GM20431 (cell line): Measurements from ENCODE around the gene ADGRG1.

Experiments used
- in situ Hi-C: fragments of 300-500 bp; cut with MseI, MboI; formaldehyde crosslinking; loops from one replicate; pipeline ENCODE4 v1.15.0; 2020; ENCODE audit warnings: low sequenced_read_pairs; ENCODE audit not compliant: unreplicated experiment

ADGRG1 gene

DNA sequence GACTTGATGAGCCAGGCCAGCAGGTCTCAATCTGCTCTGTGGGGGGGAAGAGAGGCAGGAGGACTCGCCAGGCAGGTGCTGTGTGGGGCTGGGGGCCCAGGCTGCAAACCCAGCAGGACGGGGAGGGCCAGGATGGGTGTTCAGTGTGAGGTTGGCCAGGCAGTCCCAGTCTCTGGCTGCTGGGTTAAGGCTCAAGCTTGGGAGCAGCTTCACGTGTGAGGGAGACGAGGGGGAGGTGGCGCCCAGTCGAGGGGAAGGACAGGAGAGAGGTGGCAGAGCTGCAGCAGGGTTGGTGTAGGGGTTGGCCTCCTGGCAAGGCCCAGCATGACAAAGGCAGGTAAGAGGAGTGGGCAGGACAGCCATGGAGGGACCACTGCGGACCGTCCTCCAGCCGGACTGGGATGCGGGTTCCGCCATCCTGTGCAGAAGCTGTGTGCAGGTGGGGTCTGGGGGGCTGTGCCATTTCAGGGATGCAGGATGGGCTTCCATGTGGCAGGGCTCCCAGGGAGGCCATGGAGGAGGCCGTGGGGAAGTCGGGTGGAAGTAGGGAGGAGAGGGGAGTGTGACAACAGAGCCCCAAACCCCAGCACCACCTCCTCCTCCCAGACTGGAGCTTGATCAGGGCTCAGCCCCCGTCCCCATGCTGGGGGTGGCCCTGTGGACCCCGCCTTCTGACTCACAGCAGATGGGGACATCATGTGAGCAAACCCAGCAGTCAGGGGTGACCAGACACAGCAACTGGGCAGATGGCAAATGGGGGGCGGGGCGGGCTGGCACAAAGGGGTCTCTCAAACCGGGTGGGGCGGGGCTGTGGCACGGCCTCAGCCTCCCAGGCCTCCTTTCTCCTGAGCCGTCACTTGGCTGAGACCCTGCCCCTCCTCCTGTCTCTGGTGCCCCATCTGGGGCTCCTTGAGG, 2.8 kb downstream of the ADGRG1 start:
- in situ Hi-C loops: no loop called here

DNA sequence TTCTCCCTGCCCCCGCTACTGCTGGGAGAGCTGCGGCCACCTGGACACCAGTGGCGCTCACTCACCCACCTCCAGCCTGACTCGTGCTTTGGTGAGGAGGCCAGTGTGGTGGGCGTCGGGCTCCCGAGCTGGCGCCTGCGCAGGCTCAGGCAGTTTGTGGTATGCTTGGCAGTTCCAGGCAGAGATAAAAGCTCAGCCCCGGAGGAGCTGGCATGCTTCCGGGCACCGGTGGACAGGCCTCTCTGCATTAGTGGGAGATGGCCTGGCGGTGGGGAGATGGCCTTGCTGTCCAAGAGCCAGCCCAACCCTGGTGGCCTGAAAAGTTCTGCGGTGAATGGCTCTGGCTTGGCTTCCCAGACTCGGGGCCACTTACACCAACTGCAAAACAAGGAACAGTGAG, 4.1 kb downstream of the ADGRG1 start:
- in situ Hi-C loops: no loop called here

DNA sequence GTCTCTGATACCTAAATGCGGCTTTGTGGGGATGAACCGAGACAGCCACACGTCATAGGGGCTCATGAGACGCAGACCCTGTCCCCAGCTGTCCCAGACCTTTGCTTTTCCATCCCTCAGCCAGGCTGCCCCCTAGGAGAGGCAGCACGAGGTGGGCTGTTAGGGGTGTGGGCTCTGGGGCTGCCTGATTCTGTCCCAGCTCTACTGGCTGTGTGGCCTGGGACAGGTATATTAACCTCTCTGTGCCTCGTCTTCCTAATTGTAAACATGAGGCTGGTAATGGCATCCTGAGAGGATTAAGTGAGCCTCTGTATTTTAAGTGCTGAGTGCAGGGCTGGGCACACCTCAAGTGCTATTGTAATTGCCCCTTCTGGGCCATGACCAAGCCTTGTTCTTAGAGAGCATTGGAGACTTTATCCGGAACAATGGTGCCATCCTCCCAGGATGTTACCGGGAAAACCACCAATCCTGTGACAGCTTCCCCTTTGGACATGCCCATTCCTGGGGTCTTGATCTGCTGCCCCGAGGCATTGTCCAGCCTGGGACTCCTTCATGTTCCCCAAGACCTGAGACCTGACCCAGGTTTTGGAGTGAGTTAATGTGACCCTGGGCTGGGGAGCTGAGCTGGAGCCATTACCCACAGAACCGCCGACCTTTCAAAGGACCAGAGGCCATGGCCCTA, 5.1 kb downstream of the ADGRG1 start:
- in situ Hi-C loops: no loop called here

DNA sequence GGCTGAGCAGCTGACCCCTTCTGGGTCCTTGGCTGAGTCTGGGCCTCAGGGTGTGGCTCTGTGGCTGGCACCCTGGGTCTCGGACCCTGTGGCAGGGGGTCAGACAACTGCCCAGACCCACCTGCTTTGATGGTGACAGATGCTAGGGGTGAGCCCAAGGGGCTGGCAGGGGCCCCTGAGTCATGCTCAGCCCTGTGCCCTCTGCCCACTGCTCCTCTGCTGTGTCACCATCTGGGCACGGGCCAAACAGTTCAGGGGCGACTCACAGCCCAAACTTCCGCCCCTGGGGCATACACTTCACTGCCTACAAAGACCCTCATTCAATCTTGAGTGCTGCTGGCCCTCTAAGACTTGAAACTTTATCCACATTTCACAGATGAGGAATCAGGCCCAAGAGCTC, 5.7 kb downstream of the ADGRG1 start:
- in situ Hi-C loops: no loop called here

DNA sequence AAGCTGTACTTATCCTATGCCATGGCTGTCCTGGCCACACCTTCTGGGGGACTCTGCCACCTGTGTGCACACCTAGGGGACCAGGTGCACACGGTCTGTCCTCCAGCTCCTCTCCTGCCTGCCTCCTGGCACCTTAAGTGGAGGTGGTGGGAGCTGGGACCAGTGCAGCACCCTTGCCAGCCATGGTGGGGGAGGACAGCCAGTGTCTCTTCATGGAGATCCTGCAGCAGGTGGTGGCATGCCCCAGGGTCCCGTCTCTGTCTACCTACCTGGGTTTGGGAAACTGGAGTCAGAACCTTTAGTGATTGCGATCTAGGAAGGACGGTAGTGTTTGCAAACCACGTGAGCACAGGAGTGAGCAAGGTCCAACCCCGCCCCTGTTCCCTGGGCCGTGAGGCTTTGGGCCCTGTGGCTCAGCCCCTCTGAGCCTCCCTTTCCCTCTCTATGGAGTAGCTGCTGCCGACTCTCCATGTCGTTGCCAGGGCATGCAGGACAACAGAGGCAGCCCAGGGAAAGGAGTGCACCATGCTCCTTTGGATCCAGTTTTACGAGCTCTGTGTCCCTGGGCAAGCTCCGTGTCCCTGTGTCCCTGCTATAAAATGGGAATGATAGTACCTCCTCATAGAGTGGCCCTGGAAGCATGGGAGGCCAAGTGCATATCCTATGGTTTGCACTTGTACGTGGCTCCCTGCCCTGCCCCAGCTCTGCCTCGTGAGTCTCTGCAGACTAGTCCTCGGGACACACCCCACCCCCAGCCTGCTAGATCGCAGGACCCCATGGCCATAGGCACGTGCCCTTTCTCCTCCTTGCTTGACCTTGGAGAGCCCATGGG, 7.1 kb downstream of the ADGRG1 start:
- in situ Hi-C loops: no loop called here

DNA sequence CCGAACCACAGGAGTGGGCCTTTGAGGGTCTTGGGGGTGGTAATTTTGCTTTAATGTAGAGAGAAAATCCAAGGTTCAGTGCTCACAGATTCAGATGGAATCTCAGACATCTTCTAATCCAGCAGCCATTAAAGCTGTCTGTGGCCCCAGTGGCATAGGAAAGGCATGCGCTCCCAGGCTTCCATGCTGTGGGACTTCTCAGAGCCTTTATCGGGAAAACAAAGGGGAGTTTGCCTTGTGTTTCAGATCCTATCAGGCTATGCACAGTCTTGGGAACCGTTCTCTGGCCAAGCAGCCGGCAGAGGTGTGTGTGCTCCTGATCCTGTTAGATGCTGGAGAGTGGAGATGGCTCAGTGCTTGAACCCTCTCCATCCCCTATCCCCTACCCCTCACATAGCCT, 7.8 kb downstream of the ADGRG1 start:
- in situ Hi-C loops: no loop called here

DNA sequence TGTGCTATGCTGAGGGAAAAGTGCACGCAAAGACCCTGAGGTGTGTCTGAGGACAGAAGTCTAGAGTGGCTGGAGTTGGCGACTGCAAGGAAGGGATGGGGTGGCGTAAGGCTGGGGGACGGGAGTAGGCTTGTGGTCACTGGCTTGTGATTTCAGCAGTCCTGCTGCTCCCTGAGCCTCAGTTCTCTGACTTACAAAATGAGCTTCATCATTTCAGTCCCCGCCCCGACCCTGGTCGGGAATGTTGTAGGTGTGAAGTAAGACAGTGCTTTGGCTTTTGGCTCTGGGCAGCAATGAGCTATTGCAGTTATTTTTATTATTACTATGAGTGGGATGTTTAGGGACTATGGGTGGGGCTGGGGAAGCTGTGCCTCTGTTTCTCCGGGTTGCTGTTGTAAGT, 8.6 kb downstream of the ADGRG1 start:
- in situ Hi-C loops: no loop called here

DNA sequence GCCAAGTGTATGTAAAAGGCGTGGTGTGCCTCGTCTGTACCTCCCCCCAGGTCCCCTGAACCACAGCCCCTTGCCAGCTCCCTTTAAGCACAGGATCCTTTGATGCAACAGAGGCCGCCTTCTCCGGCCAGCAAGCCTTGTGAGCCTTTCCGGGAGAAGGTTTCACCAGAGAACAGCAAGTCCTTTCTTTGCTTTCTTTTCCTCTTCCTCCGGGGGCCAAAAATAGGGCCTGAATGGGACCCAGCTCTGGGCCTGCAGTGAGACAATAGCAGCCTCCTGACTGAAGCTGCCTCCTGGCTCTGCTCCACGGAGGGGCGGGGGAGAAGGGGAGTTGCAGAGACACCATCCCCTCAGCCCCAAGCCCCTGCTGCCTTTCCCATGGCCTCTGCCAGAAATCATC, 9.0 kb downstream of the ADGRG1 start:
- in situ Hi-C loops: no loop called here

DNA sequence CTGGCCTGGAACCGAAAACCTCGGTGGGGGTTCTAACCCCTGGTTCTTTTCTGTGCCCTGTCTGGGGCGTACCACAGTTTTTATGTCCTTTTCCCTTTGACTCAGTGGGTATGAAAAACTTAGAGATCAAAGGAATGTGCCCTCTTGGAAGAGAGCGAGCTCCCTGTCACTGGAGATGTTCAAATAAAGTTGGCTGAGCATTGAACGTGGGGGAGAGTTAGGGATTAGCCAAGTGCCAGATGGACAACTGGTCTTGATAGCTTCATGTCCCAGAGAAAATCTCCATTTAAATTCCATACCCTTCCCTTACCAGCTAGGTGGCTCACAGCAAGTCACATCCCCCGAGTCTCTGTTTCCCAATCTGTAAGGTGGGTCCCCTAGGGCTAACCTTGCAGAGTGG, 9.5 kb downstream of the ADGRG1 start:
- in situ Hi-C loops: no loop called here

DNA sequence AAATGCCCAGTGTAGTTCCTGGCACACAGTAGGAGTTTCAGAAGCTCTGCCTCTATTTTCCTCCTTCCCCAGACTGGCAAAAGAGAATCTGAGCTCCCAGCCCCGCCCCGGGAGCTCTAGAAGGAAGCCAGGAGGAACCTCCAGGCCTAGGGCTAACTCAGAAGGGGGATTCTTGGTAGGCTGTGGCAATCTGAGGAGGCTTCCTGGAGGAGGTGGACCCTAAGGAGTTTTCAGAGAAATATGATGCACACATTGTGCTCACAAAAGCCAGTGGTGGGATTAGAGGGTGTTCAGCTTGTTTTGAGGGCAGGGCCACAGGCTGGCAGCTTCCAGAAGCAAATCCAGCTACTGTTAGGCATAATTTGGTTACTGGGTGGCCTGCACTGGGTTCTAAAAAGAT, 10.0 kb downstream of the ADGRG1 start:
- in situ Hi-C loops: no loop called here

DNA sequence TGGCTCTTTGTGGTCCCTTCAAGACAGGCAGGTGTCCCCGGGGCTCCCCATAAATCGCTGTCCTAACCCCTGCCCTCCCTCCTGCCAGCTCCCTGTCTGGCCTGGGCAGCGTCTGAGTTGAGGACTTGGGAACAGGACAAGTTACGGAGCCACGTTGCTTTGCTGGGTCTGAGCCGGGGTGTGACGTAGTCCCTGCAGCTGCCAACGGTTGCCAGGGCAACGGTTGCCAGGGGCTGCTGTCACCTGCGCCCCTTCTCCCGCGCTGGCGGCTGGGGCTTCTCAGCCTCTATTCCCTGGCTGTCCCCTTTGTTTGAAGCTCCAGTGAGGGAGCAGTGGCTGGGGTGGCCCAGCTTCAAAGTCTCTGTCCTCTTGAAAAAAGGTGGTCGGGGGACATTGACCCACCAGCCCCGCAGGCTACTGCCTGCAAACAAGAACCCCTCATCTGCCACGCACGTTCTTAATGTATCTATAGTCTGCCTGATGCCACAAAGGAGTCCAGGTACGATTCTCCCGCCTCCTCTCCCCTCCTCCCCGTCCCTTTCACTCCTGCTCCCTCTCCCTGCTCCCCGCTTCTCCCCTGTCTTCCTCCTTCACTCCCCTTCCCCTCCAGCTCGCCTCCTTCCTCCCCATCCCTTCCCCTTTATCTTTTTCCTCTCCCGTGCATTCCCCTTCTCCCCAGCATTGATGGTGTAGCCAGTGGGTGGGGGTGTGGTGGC, 10.9 kb downstream of the ADGRG1 start:
- in situ Hi-C loops: no loop called here

DNA sequence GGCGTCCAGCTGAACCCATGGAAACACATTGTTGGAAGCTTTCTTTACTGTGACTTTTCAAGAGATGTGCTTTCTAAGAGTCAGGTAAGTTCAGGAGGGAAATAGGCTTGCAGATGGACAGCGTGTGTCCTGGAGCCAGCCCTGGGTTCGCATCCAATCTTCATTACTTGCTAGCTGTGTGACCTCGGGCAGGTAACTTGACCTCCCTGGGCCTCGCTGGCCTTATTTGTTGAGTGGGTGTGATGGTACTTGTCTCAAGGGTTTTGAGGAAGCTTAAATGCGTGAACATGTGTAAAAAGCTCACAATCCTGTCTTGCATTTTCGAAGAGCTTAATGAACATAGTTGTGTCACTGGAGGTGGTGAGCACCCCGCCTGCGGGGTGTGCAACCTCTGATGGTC, 11.8 kb downstream of the ADGRG1 start:
- in situ Hi-C loops: loop anchor here (10.0 kb wide), 1 partner anchor 45 kb away; no protein-coding TSS in a partner anchor

DNA sequence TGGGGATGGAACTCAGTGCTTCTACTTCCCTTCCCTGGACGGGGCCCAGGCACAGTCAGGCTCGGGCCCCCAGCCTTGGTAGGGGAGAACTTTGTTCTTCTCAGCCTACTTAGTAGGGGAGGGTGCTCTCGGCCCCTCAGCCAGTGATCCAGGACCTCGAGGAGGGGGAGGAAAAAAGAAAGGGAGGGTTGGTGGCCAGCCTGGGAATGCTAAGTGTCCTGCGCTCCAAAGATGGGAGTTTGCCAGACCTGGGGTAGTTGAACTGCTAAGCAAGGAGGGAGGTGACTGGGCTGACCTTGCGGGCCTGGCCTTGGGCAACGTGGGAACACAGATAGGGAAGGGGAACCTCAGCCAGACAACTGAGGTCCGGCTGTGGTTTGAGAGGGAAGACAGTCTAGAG, 12.2 kb downstream of the ADGRG1 start:
- in situ Hi-C loops: loop anchor here (10.0 kb wide), 1 partner anchor 46 kb away; no protein-coding TSS in a partner anchor

DNA sequence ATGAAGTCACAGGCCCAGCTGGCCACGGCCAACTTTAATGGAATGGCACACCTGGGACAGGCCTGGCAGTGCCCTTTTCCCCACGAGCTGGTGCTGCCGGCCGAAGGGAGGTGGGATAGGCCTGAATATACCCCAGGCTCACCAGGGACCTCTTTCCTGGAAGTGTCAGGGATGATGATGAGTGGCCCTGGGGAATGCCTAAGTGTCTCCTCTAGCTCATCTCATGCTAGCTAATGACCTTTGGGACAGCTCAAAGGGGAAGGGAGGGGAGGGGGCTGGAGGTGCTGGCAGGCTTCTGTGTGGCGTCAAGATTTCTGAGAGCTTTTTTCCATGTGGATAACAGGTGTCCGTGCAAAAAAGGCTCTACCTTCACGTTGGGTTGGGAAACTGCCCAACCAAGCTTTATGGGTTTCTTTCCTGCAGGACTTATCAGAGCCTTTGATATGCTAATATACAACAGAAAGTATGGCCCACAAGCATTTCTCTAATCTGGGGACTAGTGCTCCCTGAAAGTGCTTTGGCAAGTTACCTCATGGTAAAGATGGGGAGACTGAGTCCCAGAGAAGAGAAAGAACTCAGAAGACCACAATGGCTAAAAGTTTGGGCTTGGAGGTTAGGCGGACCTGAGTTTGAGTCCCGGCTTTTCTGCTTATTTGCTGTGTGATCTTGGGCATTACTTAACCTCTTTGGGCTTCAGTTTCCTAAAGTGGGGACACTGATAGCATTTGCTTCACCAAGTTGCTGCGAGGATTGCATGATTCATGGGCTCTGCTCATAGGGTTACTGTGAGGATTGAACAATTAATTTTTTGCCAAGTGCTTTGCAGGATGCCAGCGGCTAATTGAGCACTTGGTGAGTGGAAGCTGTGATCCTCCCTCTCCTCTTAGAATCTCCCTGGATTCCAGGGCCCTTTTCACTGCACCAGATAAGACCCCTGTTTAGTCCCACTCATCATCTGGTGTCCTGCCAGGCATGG, 14.0 kb downstream of the ADGRG1 start:
- in situ Hi-C loops: loop anchor here (10.0 kb wide), 1 partner anchor 48 kb away; no protein-coding TSS in a partner anchor

DNA sequence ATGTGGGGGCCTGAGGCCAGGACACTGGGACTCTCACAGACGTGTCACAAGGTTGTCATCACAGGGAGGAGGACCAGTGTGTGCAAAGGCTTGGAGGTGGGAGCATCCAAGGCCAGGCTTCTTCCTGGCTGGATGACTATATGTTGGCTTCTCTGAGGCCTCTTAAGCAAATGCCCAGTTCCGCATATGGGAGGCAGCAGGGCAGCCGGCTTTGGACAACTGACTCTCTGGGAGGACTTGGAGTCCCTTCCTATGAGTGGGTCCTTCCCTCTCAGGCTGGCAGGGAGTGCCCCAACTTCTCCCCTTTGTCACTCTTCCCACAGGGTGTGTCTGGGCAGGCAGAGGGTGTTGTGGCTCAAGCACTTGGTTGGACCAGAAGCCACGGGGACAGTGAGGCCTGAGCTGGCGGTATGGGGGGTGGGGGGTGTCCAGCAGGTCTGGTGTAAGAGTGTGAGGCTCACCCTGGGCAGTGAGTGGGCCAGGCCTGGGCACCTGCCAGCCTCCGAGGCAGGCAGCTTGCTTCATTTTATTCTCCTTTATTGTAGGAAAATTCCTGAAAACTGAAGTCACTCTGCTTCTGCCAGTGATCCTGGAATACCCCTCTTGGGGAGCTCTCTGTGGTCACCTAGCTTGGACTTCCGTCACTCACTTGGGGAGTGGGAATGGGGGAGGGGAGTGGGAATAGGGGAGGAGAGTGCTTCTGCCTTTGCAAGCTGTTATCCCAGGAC, 14.9 kb downstream of the ADGRG1 start:
- in situ Hi-C loops: loop anchor here (10.0 kb wide), 1 partner anchor 49 kb away; no protein-coding TSS in a partner anchor

DNA sequence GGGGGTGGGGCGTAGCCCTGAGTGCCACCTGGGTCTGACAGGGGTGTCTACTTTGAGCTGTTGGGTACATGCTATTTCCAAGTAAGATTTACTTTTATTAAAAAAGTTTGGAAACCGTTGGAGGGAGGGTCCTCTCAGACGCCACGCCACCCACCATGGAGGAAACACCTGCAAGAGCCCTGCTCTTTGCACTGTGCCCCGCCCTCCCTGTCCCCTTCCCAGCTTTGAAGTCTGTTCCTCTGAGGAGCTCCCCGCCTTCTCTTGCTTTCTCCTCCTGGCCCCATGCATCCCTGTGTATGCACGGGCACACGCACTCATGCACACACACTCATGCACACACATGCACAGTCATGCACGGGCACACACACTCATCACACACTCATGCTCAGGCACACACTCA, 15.5 kb downstream of the ADGRG1 start:
- in situ Hi-C loops: loop anchor here (10.0 kb wide), 1 partner anchor 49 kb away; no protein-coding TSS in a partner anchor

DNA sequence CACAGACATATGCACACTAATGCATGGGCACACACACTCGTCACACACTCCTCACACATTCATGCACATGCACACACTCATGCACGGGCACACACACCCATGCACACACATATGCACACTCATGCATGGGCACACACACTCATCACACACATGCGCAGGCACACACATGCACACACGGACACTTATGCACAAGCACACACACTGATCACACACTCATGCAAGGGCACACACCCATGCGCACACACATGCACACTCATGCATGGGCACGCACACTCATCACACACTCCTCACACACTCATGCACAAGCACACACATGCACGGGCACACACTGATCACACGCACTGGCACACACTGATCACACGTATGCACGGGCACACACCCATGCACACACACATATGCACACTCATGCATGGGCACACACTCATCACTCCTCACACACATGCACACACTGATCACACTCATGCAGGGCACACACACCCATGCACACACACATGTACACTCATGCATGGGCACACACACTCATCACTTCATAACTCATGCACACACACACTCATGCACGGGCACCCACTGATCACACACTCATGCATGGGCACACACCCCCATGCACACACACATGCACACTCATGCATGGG, 16.1 kb downstream of the ADGRG1 start:
- in situ Hi-C loops: loop anchor here (10.0 kb wide), 1 partner anchor 50 kb away; no protein-coding TSS in a partner anchor
